ENCODE data around the gene AGXT. TPM values are rescaled to one million over a fixed set of nuclear protein-coding genes. Genes with fewer than 3 reads are reported as not detected.
"Not testable (repeated sequence)": the region's sequence is repeated elsewhere in the genome, so short reads cannot be mapped to it uniquely, and the experiment has no call there.

The AGXT gene
- total RNA-seq, 1 donor from 2014 or later = not detected

- no peak for DNase-seq (ENCODE audit: extremely low read depth, low read depth, low spot score)
Observed at GRCh38 chr2:240839152-240840143, 29.2 kb upstream of the AGXT start.

GRCh38 chr2:240840435-240841060 lies 28.1 kb upstream of the AGXT start:
- DNase-seq (ENCODE audit: extremely low read depth, low read depth, low spot score) = peak; percentile 25

- not testable (repeated sequence) for DNase-seq (ENCODE audit: extremely low read depth, low read depth, low spot score)
Observed at GRCh38 chr2:240846309-240846708, 22.3 kb upstream of the AGXT start.

- no peak for DNase-seq (ENCODE audit: extremely low read depth, low read depth, low spot score)
Observed at GRCh38 chr2:240846873-240847595, 21.6 kb upstream of the AGXT start.

GRCh38 chr2:240847817-240848216 lies 20.8 kb upstream of the AGXT start:
- no peak for DNase-seq (ENCODE audit: extremely low read depth, low read depth, low spot score)

GRCh38 chr2:240848900-240849680 lies 19.5 kb upstream of the AGXT start:
- DNase-seq (ENCODE audit: extremely low read depth, low read depth, low spot score) = no peak

GRCh38 chr2:240850026-240850425 lies 18.6 kb upstream of the AGXT start:
- DNase-seq (ENCODE audit: extremely low read depth, low read depth, low spot score) = no peak

- no peak for DNase-seq (ENCODE audit: extremely low read depth, low read depth, low spot score)
Observed at GRCh38 chr2:240850756-240851077, 17.9 kb upstream of the AGXT start.

- peak; percentile 41 for DNase-seq (ENCODE audit: extremely low read depth, low read depth, low spot score)
Observed at GRCh38 chr2:240851078-240851991, 17.3 kb upstream of the AGXT start.

GRCh38 chr2:240852671-240853314 lies 15.8 kb upstream of the AGXT start:
- DNase-seq (ENCODE audit: extremely low read depth, low read depth, low spot score) = no peak

GRCh38 chr2:240855670-240856069 lies 13.0 kb upstream of the AGXT start:
- no peak for DNase-seq (ENCODE audit: extremely low read depth, low read depth, low spot score)

GRCh38 chr2:240856151-240856980 lies 12.3 kb upstream of the AGXT start:
- no peak for DNase-seq (ENCODE audit: extremely low read depth, low read depth, low spot score)

- no peak for DNase-seq (ENCODE audit: extremely low read depth, low read depth, low spot score)
Observed at GRCh38 chr2:240857039-240858008, 11.3 kb upstream of the AGXT start.

- DNase-seq (ENCODE audit: extremely low read depth, low read depth, low spot score) = no peak
Observed at GRCh38 chr2:240858321-240858720, 10.3 kb upstream of the AGXT start.

- DNase-seq (ENCODE audit: extremely low read depth, low read depth, low spot score) = no peak
Observed at GRCh38 chr2:240858871-240859270, 9.8 kb upstream of the AGXT start.

- no peak for DNase-seq (ENCODE audit: extremely low read depth, low read depth, low spot score)
Observed at GRCh38 chr2:240861547-240861946, 7.1 kb upstream of the AGXT start.

- DNase-seq (ENCODE audit: extremely low read depth, low read depth, low spot score) = no peak
Observed at GRCh38 chr2:240864475-240864874, 4.1 kb upstream of the AGXT start.
